Muscle of leg (tissue), 11 donors: Measurements from ENCODE around the gene ULK1. TPM values are rescaled to one million over a fixed set of nuclear protein-coding genes. Genes with fewer than 3 reads are reported as not detected.

Experiments used
- DNase-seq: peaks from one replicate; pipeline ENCODE4 v3.0.0; 2013
- H3K27ac ChIP-seq: one replicate; pipeline ENCODE4 v1.5.1; 2013; ENCODE audit warnings: mild to moderate bottlenecking, low read length, control low read depth
- H3K27me3 ChIP-seq: one replicate; pipeline ENCODE4 v1.6.1; 2013; ENCODE audit warnings: low read length; ENCODE audit not compliant: control insufficient read depth, insufficient read depth
- H3K36me3 ChIP-seq: one replicate; pipeline ENCODE4 v1.6.1; 2013; ENCODE audit warnings: low read length; ENCODE audit not compliant: control insufficient read depth, insufficient read depth
- H3K4me1 ChIP-seq: one replicate; pipeline ENCODE4 v1.6.1; 2013; ENCODE audit warnings: low read length; ENCODE audit not compliant: control insufficient read depth, insufficient read depth
- H3K4me3 ChIP-seq: one replicate; pipeline ENCODE4 v1.5.1; 2013; ENCODE audit warnings: low read length, control low read depth
- H3K9me3 ChIP-seq: replicated peaks from 2 replicates; pipeline ENCODE4 v1.6.1; 2013; ENCODE audit warnings: low read depth, low read length; ENCODE audit not compliant: control insufficient read depth
- WGBS: methylation state at CpG from one replicate; pipeline ENCODE4 v1.1.5; 2013; ENCODE audit warnings: missing lambda C conversion rate; ENCODE audit not compliant: insufficient coverage; 5-methylcytosine and 5-hydroxymethylcytosine counted together
- polyA plus RNA-seq, 8 donors: library from polyadenylated mRNA; unstranded; fragments of 120-200 nt; gene quantifications; one replicate each; pipeline versions ENCODE4 v1.2.1 to v1.2.3, GENCODE V29; 2013; ENCODE audit warnings: inconsistent platforms in 1 of 8, low replicate concordance in 1 of 8; ENCODE audit not compliant: insufficient read length in 8 of 8, insufficient read depth in 1 of 8
- total RNA-seq: library from RNA; stranded (reverse); fragments of 120-200 nt; gene quantifications from one replicate; pipeline ENCODE4 v1.2.4, GENCODE V29; 2013

Gene ULK1
- total and polyA plus RNA-seq, 9 donors: 5.1 to 27.7 (median 22.0) TPM

DNA sequence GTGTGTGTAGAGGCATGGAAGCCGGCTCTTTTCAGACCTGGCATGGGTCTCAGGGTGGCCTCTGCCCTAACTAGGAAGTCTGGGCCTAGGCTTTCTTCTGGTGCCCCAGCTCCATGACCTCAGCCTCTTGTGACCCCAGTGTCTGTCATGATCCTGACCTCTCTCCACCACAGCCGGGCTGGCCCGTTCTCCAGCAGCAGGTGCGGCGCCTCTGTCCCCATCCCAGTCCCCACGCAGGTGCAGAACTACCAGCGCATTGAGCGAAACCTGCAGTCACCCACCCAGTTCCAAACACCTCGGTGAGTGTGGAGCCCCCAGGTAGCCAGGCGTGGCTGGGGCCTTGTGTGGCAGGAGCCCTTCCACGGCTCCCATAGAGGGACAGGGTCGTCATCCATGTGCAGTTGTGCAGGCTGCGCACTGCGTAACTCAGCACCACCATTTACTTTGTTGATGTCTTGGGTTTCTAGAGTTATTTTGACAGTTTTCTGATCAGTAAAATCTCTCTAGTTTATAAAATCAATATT is 19.8 kb downstream of the ULK1 start:
- no peak overlapping the region for H3K27ac ChIP-seq
- H3K4me1 ChIP-seq: peaks cover 5% of the 10 kb centered on the region
- H3K9me3 ChIP-seq: no peaks in the 10 kb centered on the region
- H3K36me3 ChIP-seq: peaks cover 81% of the 10 kb centered on the region
- H3K27me3 ChIP-seq: no peaks in the 10 kb centered on the region
- DNase-seq: no peak
- no peak overlapping the region for H3K4me3 ChIP-seq
- WGBS: 93% methylated on average over 10 of the region's 14 CpGs

DNA sequence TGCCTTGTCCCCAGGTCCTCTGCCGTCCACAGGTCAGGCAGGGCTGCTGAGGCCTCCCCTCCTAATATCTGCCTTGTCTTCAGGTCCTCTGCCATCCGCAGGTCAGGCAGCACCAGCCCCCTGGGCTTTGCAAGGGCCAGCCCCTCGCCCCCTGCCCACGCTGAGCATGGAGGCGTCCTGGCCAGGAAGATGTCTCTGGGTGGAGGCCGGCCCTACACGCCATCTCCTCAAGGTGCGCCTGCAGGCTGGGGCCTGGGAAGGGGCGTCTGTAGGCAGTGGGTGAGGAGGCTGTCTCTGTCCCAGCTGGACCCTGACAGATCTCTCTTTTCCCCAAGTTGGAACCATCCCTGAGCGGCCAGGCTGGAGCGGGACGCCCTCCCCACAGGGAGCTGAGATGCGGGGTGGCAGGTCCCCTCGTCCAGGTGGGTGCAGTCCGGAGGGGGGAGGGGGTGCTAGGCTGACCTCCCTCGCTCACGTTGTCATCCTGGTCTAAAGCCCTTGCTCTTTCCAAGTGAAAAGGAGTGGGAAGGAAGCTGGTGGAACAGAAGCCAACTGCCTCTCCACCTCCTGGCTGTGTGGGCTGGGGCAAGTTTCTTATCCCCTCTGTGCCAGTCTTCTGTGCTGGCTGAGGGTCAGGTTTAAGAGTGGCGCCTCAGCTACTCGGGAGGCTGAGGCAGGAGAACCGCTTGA is 20.7 kb downstream of the ULK1 start:
- Histone ChIP-seq H3K27ac (no peak overlapping the region), H3K4me3 (no peak overlapping the region), H3K27me3 (no peaks in the 10 kb centered on the region), H3K36me3 (peaks cover 84% of the 10 kb centered on the region), H3K9me3 (no peaks in the 10 kb centered on the region), H3K4me1 (peaks cover 5% of the 10 kb centered on the region)
- no peak for DNase-seq
- WGBS: 94% methylated on average over 9 of the region's 20 CpGs

DNA sequence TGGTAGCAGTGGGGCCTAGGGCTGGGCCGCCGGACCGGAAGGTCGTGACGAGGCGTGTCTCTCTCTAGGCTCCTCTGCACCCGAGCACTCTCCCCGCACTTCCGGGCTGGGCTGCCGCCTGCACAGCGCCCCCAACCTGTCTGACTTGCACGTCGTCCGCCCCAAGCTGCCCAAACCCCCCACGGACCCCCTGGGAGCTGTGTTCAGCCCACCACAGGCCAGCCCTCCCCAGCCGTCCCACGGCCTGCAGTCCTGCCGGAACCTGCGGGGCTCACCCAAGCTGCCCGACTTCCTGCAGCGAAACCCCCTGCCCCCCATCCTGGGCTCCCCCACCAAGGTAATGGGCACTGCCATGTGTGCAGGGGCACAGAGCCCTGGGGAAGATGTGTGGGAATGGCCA is 21.4 kb downstream of the ULK1 start:
- no peak for DNase-seq
- H3K27ac ChIP-seq: no peak overlapping the region
- H3K4me1 ChIP-seq: peaks cover 5% of the 10 kb centered on the region
- WGBS: 82% methylated on average over 6 of the region's 21 CpGs
- H3K4me3 ChIP-seq: no peak overlapping the region
- H3K36me3 ChIP-seq: peaks cover 84% of the 10 kb centered on the region
- H3K27me3 ChIP-seq: no peaks in the 10 kb centered on the region
- no peaks in the 10 kb centered on the region for H3K9me3 ChIP-seq

DNA sequence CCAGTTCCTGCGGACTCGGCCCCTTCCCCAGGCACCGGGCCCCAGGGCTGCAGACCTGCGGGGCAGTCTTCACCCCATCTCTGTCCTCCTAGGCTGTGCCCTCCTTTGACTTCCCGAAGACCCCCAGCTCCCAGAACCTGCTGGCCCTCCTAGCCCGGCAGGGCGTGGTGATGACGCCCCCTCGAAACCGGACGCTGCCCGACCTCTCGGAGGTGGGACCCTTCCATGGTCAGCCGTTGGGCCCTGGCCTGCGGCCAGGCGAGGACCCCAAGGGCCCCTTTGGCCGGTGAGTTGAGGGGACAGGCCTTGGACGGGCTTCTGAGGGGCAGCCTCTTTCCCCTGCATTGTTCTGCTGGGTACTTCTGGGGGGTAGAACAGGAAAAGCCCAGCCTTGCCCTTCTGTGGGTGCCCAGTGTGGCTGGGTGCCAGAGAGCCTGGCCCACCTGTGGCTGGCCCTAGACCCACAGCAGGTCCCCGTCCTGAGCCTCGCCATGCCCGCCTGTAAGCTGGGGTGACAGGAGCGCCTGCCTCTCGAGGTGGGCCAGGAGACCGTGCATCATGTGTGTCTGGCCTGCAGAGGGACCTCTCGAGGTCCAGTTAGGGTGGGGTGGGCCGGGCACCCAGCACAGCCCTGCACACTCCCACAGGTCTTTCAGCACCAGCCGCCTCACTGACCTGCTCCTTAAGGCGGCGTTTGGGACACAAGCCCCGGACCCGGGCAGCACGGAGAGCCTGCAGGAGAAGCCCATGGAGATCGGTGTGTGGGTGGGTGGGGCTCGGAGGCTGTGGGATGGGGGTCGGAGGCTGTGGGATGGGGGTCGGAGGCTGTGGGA is 22.1 kb downstream of the ULK1 start:
- H3K27me3 ChIP-seq: no peaks in the 10 kb centered on the region
- DNase-seq: no peak
- H3K4me1 ChIP-seq: peaks cover 5% of the 10 kb centered on the region
- H3K36me3 ChIP-seq: peaks cover 84% of the 10 kb centered on the region
- no peak overlapping the region for H3K27ac ChIP-seq
- no peak overlapping the region for H3K4me3 ChIP-seq
- no peaks in the 10 kb centered on the region for H3K9me3 ChIP-seq
- WGBS: 87% methylated on average over 26 of the region's 36 CpGs

DNA sequence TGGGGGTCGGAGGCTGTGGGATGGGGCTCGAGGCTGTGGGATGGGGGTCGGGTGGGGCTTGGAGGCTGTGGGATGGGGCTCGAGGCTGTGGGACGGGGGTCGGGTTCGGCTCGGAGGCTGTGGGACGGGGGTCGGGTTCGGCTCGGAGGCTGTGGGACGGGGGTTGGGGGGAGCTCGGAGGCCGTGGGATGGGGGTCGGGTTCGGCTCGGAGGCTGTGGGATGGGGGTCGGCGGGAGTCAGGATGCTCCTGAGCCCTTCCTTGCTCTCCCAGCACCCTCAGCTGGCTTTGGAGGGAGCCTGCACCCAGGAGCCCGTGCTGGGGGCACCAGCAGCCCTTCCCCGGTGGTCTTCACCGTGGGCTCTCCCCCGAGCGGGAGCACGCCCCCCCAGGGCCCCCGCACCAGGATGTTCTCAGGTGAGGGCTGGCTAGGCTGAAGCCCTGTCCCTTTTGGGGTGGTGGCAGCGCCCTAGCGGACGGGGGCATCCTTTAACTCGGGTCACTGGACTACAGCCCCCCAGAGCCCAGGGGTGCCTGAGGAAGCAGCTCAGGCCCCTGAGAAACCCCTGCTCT is 22.8 kb downstream of the ULK1 start:
- peaks cover 82% of the 10 kb centered on the region for H3K36me3 ChIP-seq
- DNase-seq: no peak
- no peaks in the 10 kb centered on the region for H3K9me3 ChIP-seq
- WGBS: 85% methylated on average over 13 of the region's 31 CpGs
- H3K4me1 ChIP-seq: peaks cover 4% of the 10 kb centered on the region
- H3K4me3 ChIP-seq: no peak overlapping the region
- no peaks in the 10 kb centered on the region for H3K27me3 ChIP-seq
- H3K27ac ChIP-seq: no peak overlapping the region

DNA sequence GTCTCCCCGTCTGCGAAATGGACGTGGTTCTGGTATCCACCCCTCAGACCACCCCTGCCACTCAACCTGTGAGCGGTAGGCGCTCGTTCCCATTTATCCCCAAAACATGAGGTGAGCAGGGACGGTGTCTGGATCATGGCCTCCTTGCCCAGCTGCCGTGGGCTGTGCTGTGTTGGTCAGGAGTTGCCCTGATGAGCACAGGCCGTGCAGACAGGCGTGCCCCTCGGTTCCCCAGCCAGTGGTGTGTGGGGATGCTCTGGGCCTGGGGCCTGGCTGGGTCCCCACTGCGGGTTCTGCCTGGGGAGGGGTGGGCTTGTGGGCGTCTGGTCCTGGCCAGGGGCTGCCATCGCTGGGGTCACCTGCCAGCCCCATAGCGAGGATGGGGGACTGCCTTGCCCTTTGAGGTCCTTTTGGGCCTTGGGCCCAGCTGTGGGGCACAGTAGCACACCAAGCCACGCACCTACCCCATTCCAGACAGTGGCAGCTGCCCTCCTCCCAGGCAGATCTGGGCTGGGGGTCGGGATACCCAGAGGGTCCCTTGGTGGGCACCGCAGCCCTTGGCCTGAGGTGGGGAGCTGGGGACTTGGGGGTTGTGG is 23.4 kb downstream of the ULK1 start:
- Histone ChIP-seq H3K36me3 (peaks cover 82% of the 10 kb centered on the region), H3K27ac (no peak overlapping the region), H3K4me1 (no peaks in the 10 kb centered on the region), H3K4me3 (no peak overlapping the region), H3K9me3 (no peaks in the 10 kb centered on the region), H3K27me3 (no peaks in the 10 kb centered on the region)
- WGBS: 89% methylated on average over 12 of the region's 18 CpGs
- no peak for DNase-seq

DNA sequence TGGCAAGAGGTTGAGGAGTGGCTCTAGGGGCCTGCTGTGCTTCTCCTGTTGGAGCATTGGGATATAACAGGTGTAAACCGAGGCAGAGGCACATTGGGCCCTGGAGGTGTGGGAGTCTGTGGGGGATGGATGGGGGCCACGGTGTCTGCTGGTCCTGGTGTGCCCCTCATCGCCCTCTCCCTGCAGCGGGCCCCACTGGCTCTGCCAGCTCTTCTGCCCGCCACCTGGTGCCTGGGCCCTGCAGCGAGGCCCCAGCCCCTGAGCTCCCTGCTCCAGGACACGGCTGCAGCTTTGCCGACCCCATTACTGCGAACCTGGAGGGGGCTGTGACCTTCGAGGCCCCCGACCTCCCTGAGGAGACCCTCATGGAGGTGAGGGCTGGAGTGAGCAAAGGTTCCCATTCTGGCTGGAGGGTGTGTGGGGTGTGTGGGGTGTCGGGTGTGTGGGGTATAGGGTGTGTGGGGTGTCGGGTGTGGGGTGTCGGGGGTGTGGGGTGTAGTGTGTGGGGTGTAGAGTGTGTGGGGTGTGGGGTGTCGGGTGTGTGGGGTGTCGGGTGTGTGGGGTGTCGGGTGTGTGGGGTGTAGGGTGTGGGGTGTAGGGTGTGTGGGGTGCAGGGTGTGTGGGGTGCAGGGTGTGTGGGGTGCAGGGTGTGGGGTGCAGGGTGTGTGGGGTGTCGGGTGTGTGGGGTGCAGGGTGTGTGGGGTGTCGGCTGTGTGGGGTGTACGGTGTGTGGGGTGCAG is 24.1 kb downstream of the ULK1 start:
- peaks cover 83% of the 10 kb centered on the region for H3K36me3 ChIP-seq
- H3K4me3 ChIP-seq: no peak overlapping the region
- no peaks in the 10 kb centered on the region for H3K4me1 ChIP-seq
- H3K27me3 ChIP-seq: no peaks in the 10 kb centered on the region
- no peak for DNase-seq
- WGBS: 84% methylated on average over 14 of the region's 20 CpGs
- no peak overlapping the region for H3K27ac ChIP-seq
- H3K9me3 ChIP-seq: no peaks in the 10 kb centered on the region

DNA sequence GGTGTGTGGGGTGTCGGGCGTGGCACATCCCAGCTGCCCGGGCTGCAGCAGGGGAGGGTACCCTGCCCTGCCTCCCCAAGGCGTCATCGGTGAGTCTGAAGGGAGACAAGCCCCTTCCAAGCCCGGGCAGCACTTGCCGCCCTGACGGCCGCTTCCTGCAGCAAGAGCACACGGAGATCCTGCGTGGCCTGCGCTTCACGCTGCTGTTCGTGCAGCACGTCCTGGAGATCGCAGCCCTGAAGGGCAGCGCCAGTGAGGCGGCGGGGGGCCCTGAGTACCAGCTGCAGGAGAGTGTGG is 24.6 kb downstream of the ULK1 start:
- WGBS: 87% methylated on average over 17 of the region's 19 CpGs
- H3K4me1 ChIP-seq: no peaks in the 10 kb centered on the region
- no peak overlapping the region for H3K27ac ChIP-seq
- no peak for DNase-seq
- H3K4me3 ChIP-seq: no peak overlapping the region
- peaks cover 78% of the 10 kb centered on the region for H3K36me3 ChIP-seq
- no peaks in the 10 kb centered on the region for H3K27me3 ChIP-seq
- no peaks in the 10 kb centered on the region for H3K9me3 ChIP-seq

DNA sequence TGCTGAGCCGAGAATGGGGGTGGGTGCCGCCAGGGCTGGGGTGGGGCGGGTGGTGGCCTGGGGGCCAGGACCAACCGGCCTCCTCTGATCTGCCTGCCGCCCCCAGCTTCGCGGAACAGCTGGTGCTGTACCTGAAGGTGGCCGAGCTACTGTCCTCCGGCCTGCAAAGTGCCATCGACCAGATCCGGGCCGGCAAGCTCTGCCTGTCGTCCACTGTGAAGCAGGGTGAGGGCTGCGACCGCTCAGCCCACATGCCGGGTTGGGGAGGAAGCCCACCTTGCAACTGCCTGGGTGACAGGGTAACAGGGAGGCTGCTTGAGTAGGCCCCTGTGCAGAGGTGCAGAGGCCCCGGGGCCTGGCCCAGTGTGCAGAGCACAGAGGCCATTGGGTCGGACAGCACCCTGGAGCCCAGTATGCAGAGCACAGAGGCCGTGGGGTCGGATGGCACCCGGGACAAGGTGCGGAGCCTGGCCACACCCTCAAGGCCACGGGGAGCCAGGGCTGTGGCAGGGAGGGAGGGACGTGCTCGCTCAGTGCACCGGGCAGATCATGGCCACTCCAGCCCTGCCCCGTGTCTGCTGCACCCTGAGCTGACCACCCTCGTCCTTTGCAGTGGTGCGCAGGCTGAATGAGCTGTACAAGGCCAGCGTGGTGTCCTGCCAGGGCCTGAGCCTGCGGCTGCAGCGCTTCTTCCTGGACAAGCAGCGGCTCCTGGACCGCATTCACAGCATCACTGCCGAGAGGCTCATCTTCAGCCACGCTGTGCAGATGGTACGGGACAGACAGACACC is 25.1 kb downstream of the ULK1 start:
- H3K27ac ChIP-seq: no peak overlapping the region
- WGBS: 88% methylated on average over 37 of the region's 37 CpGs

More for the DNA sequence above, 25.1 kb downstream of the ULK1 start:
- Histone ChIP-seq H3K4me3 (no peak overlapping the region), H3K9me3 (no peaks in the 10 kb centered on the region), H3K27me3 (no peaks in the 10 kb centered on the region), H3K36me3 (peaks cover 73% of the 10 kb centered on the region), H3K4me1 (peaks cover 5% of the 10 kb centered on the region)
- DNase-seq: no peak
